A549 (cell line): ENCODE results near the gene PRRC2B.
A peak's percentile ranks its signal among the peaks of the same experiment; 100 is the strongest.

Experiments used
- BHLHE40 ChIP-seq: IDR thresholded peaks from 2 replicates; pipeline ENCODE4 v1.6.1; 2012; ENCODE audit warnings: low read depth, low read length, inconsistent platforms
- CBX8 ChIP-seq: fragments of 200-600 bp; sonication (generic); IDR thresholded peaks from 2 replicates; pipeline ENCODE4 v1.6.1; 2016
- CTCF ChIP-seq: fragments of >200 bp; sonication (Bioruptor Twin); formaldehyde crosslinking; IDR thresholded peaks from 3 replicates; pipeline ENCODE4 v1.5.1; 2016
- FOSL2 ChIP-seq, 2 experiments: fragments of 450-650 bp in 1 of 2; fragments of >200 bp in 1 of 2; sonication (Bioruptor Twin) in 1 of 2; formaldehyde crosslinking; IDR thresholded peaks; 2 replicates each; pipeline versions ENCODE4 v1.5.0 to v1.6.1; 2016 to 2020; ENCODE audit warnings: mild to moderate bottlenecking in 1 of 2, moderate library complexity in 1 of 2
- MAFK ChIP-seq: fragments of 450-650 bp; IDR thresholded peaks from 2 replicates; pipeline ENCODE4 v1.6.1; 2014; ENCODE audit not compliant: partially characterized antibody
- POLR2A ChIP-seq: IDR thresholded peaks from 2 replicates; pipeline ENCODE4 v1.6.1; 2012; ENCODE audit warnings: mild to moderate bottlenecking, low read length
- POLR2AphosphoS2 ChIP-seq: conservative IDR thresholded peaks from 2 replicates; pipeline ENCODE4 v1.6.1; 2012; ENCODE audit warnings: low read length, improper control_type of control experiment, inconsistent platforms
- SMC3 ChIP-seq: fragments of >200 bp; sonication (Bioruptor Twin); formaldehyde crosslinking; IDR thresholded peaks from 3 replicates; pipeline ENCODE4 v1.6.1; 2018; ENCODE audit warnings: inconsistent platforms
- TF ChIP-seq, protein P1 (sequence below): IDR thresholded peaks from 2 replicates; pipeline ENCODE4 v1.6.1; 2012
- TF ChIP-seq, protein P2 (sequence below): fragments of 200-600 bp; sonication (generic); IDR thresholded peaks from 2 replicates; pipeline ENCODE4 v1.6.1; 2016; ENCODE audit warnings: antibody characterized with exemption, mild to moderate bottlenecking, moderate library complexity

- TF ChIP-seq CTCF (no peak), MAFK (peak; percentile 85), POLR2AphosphoS2 (no peak), CBX8 (no peak), POLR2A (no peak), SMC3 (no peak), FOSL2 (IDR thresholded peaks at IDR 0.05) (no peak), FOSL2 (CRISPR knock-in tag; IDR thresholded peaks at IDR 0.05) (no peak), BHLHE40 (no peak)
- TF ChIP-seq, protein P1, sequence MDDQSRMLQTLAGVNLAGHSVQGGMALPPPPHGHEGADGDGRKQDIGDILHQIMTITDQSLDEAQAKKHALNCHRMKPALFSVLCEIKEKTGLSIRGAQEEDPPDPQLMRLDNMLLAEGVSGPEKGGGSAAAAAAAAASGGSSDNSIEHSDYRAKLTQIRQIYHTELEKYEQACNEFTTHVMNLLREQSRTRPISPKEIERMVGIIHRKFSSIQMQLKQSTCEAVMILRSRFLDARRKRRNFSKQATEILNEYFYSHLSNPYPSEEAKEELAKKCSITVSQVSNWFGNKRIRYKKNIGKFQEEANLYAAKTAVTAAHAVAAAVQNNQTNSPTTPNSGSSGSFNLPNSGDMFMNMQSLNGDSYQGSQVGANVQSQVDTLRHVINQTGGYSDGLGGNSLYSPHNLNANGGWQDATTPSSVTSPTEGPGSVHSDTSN, result no peak
- TF ChIP-seq, protein P2, sequence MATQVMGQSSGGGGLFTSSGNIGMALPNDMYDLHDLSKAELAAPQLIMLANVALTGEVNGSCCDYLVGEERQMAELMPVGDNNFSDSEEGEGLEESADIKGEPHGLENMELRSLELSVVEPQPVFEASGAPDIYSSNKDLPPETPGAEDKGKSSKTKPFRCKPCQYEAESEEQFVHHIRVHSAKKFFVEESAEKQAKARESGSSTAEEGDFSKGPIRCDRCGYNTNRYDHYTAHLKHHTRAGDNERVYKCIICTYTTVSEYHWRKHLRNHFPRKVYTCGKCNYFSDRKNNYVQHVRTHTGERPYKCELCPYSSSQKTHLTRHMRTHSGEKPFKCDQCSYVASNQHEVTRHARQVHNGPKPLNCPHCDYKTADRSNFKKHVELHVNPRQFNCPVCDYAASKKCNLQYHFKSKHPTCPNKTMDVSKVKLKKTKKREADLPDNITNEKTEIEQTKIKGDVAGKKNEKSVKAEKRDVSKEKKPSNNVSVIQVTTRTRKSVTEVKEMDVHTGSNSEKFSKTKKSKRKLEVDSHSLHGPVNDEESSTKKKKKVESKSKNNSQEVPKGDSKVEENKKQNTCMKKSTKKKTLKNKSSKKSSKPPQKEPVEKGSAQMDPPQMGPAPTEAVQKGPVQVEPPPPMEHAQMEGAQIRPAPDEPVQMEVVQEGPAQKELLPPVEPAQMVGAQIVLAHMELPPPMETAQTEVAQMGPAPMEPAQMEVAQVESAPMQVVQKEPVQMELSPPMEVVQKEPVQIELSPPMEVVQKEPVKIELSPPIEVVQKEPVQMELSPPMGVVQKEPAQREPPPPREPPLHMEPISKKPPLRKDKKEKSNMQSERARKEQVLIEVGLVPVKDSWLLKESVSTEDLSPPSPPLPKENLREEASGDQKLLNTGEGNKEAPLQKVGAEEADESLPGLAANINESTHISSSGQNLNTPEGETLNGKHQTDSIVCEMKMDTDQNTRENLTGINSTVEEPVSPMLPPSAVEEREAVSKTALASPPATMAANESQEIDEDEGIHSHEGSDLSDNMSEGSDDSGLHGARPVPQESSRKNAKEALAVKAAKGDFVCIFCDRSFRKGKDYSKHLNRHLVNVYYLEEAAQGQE, result no peak
These were observed 22.6 kb downstream of the PRRC2B start for GRCh38 chr9:131416509-131416908.
